HEK293 (cell line): ENCODE measurements around the gene HMG20A.

ENCODE experiments used
- CTCF ChIP-seq: fragments of 450-650 bp; formaldehyde crosslinking; IDR thresholded peaks from 2 replicates; pipeline ENCODE4 v1.5.1; 2016; ENCODE audit warnings: missing biosample characterization, missing genetic modification characterization
- PRDM1 ChIP-seq: fragments of 450-650 bp; formaldehyde crosslinking; IDR thresholded peaks from 2 replicates; pipeline ENCODE4; 2016; ENCODE audit warnings: missing biosample characterization, missing genetic modification characterization
- REST ChIP-seq: fragments of 450-650 bp; formaldehyde crosslinking; IDR thresholded peaks from 2 replicates; pipeline ENCODE4 v1.5.1; 2016; ENCODE audit warnings: missing biosample characterization, missing genetic modification characterization
- ZBTB7A ChIP-seq: fragments of 450-650 bp; formaldehyde crosslinking; IDR thresholded peaks from 2 replicates; pipeline ENCODE4 v1.5.1; 2016; ENCODE audit warnings: low read depth, missing biosample characterization, missing genetic modification characterization
- ZNF24 ChIP-seq: fragments of 450-650 bp; formaldehyde crosslinking; IDR thresholded peaks from 2 replicates; pipeline ENCODE4 v1.5.1; 2016; ENCODE audit warnings: missing biosample characterization, missing genetic modification characterization
- ZNF274 ChIP-seq, 2 experiments: fragments of 200-500 bp in 1 of 2; fragments of 450-650 bp in 1 of 2; sonication (Bioruptor generic) in 1 of 2; formaldehyde crosslinking in 1 of 2; IDR thresholded peaks; 2 replicates each; pipeline versions ENCODE4 v1.5.1 to v1.6.1; 2014 to 2016; ENCODE audit warnings: borderline replicate concordance in 1 of 2, inconsistent platforms in 1 of 2, low read length in 1 of 2, missing biosample characterization in 1 of 2, missing genetic modification characterization in 1 of 2
- ZNF624 ChIP-seq: fragments of 450-650 bp; formaldehyde crosslinking; IDR thresholded peaks from 2 replicates; pipeline ENCODE4 v1.5.1; 2017; ENCODE audit warnings: missing biosample characterization, missing genetic modification characterization

DNA sequence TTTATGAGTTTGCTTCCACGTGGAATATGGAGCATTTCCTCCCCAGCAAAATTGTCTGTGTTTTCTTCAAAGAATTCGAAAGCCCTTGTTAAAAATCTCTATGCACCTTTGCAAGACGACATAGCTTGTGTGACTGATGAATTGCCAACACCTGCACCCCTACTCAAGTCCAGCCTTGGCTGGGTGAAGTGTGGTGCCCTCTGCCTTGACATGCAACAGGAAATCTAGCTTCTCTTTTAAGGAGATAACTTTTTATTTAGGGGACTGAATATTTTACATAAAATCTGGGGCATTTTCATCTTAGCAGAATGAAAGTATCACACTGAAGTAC is 647 bp downstream of the HMG20A start:
- TF ChIP-seq ZNF624 (tag by site-specific recombination) = no peak
- TF ChIP-seq PRDM1 (tag by site-specific recombination) = no peak
- TF ChIP-seq CTCF = no peak
- no peak for TF ChIP-seq ZBTB7A
- TF ChIP-seq ZNF24 = no peak
- TF ChIP-seq REST = no peak
- no peak for TF ChIP-seq ZNF274 (IDR thresholded peaks at IDR 0.05; ENCODE audit: low read length)
- TF ChIP-seq ZNF274 (tag by site-specific recombination; IDR thresholded peaks at IDR 0.05; ENCODE audit: borderline replicate concordance) = no peak
